HG02588 (cell line): ENCODE data around the gene CDHR3.
"Not testable (repeated sequence)": the region's sequence is repeated elsewhere in the genome, so short reads cannot be mapped to it uniquely, and the experiment has no call there.

Experiments used
- ATAC-seq: cut with Tn5 transposase; IDR thresholded peaks from one replicate; pipeline ENCODE4 v1.9.1; 2021; ENCODE audit warnings: mild to moderate bottlenecking, moderate library complexity; ENCODE audit not compliant: unreplicated experiment

CDHR3 gene

DNA sequence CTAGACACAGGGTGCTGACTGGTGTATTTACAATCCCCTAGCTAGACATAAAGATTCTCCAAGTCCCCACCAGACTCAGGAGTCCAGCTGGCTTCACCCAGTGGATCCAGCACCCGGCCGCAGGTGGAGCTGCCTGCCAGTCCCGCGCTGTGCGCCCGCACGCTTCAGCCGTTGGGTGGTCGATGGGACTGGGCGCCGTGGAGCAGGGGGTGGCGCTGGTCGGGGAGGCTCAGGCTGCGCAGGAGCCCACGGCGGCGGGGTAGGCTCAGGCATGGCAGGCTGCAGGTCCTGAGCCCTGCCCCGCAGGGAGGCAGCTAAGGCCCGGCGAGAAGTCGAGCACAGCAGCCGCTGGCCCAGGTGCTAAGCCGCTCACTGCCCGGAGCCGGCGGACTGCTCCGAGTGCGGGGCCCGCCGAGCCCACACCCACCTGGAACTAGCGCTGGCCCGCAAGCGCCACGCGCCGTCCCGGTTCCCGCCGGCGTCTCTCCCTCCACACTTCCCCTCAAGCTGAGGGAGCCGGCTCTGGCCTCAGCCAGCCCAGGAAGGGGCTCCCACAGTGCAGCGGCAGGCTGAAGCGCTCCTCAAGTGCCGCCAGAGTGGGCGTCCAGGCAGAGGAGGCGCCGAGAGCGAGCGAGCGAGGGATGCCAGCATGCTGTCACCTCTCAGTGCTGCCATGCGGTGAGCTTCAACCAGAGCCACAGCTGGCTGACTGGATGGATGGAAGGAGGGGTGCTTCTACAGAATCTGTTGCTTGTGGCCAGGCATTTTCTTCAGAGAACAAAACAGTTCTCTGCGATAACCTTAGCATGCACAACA lies 7.2 kb upstream of the CDHR3 start:
- ATAC-seq, result not testable (repeated sequence)

- no peak for ATAC-seq
These were observed 5.1 kb upstream of the CDHR3 start for GRCh38 chr7:105958012-105958411.

DNA sequence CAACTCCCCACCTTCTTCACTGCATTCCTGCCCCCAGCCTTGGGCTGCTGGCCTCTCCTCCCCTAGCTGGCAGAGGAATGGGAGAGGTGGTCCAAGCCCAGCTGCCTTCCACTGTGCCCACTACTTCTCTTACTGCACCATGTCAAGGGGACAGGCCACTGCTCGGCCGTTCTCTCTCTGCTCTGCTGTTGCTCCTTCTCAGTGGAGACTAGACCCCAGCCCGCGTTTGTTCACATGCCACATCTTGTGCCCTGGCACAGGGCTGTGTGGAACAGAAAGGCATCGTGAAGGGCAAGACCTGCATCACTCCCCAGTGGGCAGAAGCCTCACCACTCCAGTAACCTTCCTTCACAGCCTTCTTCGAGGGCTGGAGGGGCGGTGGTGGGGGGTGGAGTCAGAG lies 711 bp upstream of the CDHR3 start:
- no peak for ATAC-seq

- no peak for ATAC-seq
These were observed 8.8 kb downstream of the CDHR3 start for GRCh38 chr7:105971845-105972244.

GRCh38 chr7:105972276-105972675 lies 9.2 kb downstream of the CDHR3 start:
- no peak for ATAC-seq

DNA sequence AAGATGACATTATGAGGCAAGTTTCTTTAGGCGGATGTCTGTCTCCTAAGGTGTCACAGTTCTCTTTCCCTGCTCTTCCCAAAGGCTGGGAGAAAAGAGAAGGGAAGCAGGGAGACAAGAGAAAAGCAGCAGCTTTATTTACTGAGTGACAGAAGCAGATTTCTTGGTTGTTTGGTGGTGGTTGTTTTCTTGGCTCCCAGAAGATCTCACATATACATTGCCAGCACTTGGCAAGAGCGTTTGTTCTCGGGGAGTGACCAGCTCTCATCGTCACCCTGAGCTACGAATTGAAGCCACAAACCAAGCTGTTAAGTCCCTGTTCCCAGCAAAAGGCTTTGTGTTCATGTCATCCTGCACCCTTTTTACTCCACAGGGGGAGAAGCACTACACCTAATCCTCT lies 11.4 kb downstream of the CDHR3 start:
- no peak for ATAC-seq

DNA sequence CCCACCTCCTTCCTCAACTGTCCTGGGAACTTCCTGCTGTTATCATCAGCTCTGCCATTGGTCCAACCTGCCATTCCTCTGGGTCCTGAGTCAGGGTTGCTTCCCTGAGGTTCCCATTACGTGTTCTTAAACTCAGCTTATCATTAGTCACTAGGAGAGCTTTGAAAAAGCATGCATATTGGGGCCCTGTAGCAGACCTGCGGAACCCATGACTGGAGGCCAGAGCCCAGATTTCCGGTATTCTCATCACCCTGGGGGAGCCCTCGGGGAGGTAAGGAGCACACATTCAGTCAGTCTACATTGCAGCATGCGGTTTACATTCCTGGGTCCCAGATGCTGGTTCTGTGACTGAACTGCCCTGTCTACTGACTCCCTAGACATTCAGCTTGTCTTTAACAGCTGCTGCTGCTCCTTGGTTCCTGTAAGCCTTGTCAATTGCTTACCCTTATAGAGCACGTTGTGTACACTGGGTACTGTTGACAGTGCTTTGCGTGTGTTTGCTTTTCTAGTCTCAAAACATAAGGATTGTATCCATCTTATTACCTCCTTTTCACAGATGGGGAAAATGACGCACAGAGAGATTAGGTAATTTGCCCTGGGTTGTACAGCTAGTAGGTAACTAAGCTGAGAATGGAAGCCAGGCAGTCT lies 12.8 kb downstream of the CDHR3 start:
- no peak for ATAC-seq

- ATAC-seq, result no peak
These were observed 13.8 kb downstream of the CDHR3 start for GRCh38 chr7:105976868-105977267.

DNA sequence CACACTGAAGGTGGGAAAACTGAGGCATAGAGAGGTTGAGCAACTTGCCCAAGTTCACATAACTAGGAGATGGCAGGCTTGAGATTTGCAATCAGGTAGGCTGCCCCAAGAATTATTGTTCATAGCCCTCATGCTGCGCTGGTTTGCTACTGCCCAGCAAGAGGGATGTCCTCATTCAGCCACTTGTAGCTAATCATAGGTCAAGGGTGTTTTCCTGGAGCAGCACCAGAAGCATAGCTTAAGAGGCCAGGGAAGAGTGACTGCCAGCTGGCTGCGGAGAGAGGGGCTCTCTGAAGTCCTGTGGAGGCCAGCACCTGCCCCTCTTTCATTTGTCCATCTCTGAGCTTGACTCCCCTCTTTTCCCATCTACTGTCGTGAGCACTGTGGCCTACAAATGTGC lies 15.0 kb downstream of the CDHR3 start:
- ATAC-seq, result no peak

DNA sequence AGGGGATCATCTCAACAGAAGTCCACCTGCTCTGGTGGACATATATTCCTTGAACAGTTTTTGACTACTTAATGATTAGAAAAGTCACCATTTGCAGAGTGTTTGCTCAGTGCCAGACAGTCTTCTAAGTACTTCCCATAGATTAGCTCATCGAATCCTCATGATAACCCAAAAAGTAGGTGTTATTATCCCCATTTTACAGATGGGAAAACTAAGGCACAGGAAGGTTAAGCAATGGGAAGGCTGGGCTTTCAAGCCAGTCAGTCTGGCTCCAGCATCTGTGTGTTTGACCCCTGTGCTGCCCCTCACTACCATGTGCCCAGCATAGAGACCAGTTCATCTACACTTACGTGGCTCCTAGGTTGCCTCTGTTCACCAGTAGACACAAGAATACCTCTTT lies 15.9 kb downstream of the CDHR3 start:
- no peak for ATAC-seq

DNA sequence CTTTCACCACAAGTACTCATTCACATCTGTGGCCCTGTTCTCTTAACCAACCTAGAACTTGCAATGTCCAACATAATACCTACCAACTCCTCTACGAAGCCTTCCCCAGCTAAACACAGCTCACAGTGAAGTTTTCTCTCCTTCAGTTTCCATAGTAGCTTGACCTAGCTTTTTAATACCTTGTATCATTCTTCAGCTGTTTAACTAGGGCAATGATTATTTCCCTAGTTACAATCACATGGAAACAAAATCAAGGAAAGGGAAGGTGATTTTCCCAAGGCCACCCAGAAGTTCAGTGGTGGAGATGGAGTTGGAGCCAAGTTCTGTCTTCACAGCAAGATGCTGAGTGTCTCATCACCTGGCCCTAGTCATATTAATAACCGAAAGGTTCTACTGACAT lies 16.3 kb downstream of the CDHR3 start:
- ATAC-seq, result no peak

DNA sequence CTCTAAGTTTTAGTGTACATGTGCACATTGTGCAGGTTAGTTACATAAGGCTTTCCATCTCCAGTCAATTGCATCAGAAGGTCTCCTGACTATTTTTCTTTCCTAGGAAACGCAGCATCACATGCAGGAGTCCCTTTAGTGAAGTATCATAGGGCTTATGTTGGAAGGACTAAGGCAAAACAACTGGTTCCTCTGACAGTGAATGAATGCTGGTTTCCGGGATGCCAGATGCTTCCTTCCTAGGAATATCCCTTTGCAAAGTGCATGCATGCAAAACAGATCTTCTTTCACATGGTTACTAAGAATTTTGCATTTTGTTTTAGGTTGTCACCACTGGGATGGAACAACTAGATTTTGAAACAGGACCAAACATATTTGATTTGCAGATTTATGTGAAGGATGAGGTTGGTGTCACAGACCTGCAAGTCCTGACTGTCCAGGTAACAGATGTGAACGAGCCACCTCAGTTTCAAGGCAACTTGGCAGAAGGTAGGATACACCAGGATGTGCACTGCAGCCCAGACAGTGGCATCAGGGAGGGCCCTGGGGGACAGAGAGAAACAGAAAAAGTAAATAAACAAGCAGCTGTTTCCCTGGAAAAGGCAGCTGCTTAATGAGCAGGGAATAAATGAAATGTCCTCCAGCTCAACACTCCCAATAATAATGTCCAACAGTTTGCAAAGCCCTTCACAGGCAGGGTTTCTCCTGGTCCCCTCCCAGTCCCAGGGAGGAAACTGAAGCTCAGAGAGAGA lies 17.8 kb downstream of the CDHR3 start:
- ATAC-seq, result no peak

- ATAC-seq, result no peak
These were observed 19.3 kb downstream of the CDHR3 start for GRCh38 chr7:105982388-105982787.

GRCh38 chr7:105984808-105985207 lies 21.7 kb downstream of the CDHR3 start:
- ATAC-seq, result not testable (repeated sequence)

GRCh38 chr7:105985229-105985628 lies 22.2 kb downstream of the CDHR3 start:
- no peak for ATAC-seq

DNA sequence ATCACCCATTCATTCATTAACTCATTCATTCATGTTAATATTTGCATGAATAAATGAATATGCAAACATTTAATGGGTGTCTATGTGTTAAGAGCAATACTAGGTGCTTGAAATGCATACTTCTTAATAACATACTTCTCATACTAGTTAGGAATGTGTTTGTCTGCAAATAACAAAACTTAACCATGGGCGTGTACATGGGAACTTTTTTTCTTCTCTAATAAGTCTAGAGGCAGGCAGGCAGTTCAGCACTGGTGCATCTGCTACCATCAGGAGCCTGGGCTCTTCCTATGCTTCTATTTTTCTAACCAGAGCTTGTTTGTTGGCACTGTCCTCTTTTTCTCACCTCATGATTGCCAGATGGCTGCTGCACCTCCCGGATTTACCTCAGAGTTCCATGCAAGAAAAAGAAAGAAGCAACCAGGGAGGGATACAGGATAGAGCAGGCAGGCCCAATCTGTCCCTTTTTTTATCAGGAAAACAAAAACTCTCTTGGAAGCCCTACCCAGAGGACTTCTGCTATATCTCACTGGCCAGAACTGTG lies 22.7 kb downstream of the CDHR3 start:
- no peak for ATAC-seq

- ATAC-seq, result no peak
These were observed 24.0 kb downstream of the CDHR3 start for GRCh38 chr7:105987046-105987445.

DNA sequence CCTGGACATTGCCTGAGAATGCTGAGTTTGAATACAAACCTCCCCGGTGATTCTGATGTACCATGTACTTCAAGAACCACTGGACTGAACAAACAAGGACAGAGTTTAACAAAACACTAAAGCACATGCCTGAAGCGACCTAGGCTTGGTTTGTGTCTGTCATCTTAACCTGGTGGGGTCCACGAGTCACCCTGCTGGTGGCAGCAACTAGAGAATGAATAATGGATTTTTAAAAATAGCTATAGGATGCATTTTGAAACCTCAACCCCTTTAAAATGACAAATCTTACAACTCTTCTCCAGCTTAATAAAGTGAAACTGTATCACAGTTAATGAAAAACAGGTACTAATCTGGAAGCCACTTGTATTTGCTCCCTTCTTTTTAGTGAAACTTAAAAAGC lies 25.2 kb downstream of the CDHR3 start:
- ATAC-seq, result no peak

DNA sequence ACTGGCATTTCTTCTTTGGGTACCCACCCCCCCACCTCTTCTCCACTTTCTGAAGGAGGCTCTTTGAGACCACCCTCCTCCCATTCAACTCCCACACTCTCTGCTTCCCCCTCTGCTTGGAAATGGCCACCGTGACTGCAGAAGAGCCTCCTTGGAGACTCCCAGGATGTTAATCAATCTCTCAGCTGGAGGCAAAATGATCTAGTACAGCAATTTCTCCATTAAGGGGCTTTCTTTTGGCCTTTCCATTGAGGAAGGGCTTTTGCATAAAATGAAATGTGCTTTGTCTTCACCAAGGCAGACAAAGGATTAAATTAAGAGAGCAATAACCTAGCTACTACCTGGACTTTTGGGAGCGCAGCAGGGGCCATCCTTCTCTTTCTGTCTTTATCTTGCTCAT lies 26.1 kb downstream of the CDHR3 start:
- no peak for ATAC-seq

GRCh38 chr7:105989686-105990085 lies 26.6 kb downstream of the CDHR3 start:
- ATAC-seq, result no peak

DNA sequence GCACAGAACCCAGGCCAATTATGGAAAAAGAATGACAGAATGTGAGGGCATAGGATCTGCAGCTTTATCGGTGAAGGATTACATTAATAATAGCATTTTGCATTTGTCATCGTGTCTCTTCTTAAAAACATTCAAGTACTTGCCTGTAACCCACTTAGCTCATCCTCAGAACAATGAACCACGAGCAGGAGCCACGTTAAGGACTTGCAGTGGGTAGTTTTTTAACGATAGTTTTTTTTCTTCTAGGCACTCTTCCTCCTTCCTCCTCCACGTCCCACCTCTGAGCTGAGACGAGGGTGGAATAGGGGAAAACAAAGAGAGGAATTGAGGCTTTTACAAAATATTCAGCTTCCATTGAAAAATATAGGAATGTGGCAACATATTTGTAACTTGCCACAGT lies 27.1 kb downstream of the CDHR3 start:
- ATAC-seq, result no peak
